OCI-LY1 (cell line): ENCODE data around the gene DRC1.
"Not testable (repeated sequence)": the region's sequence is repeated elsewhere in the genome, so short reads cannot be mapped to it uniquely, and the experiment has no call there.

Experiments used
- H2AFZ ChIP-seq: fragments of 200-600 bp; sonication (generic), shearing (Covaris generic); 2 replicates; pipeline ENCODE4 v1.6.0; 2014; ENCODE audit warnings: antibody characterized with exemption, mild to moderate bottlenecking, low read length
- H3F3A ChIP-seq: fragments of 200-600 bp; sonication (generic), shearing (Covaris generic); 2 replicates; pipeline ENCODE4 v1.6.0; 2014; ENCODE audit warnings: mild to moderate bottlenecking, antibody characterized with exemption, low read length, moderate library complexity; ENCODE audit not compliant: insufficient read depth
- H3K27ac ChIP-seq: fragments of 200-600 bp; sonication (generic); 2 replicates; pipeline ENCODE4 v1.5.1; 2014; ENCODE audit warnings: low read length, mixed run types, mild to moderate bottlenecking, low read depth; ENCODE audit not compliant: poor library complexity, severe bottlenecking
- H3K27me3 ChIP-seq: fragments of 200-600 bp; sonication (generic); 2 replicates; pipeline ENCODE4 v1.6.0; 2014; ENCODE audit warnings: antibody characterized with exemption, mild to moderate bottlenecking, low read length, moderate library complexity; ENCODE audit not compliant: insufficient read depth
- H3K36me3 ChIP-seq: fragments of 200-600 bp; sonication (generic); 2 replicates; pipeline ENCODE4 v1.6.1; 2014; ENCODE audit warnings: mild to moderate bottlenecking, antibody characterized with exemption, low read length, moderate library complexity, mixed read lengths; ENCODE audit not compliant: insufficient read depth
- H3K4me1 ChIP-seq: fragments of 200-600 bp; sonication (generic); 2 replicates; pipeline ENCODE4 v1.5.1; 2014; ENCODE audit warnings: mild to moderate bottlenecking, low read length, moderate library complexity; ENCODE audit not compliant: insufficient read depth, severe bottlenecking
- H3K4me2 ChIP-seq: fragments of 200-600 bp; sonication (generic), shearing (Covaris generic); 2 replicates; pipeline ENCODE4 v1.6.1; 2014; ENCODE audit warnings: low read length
- H3K4me3 ChIP-seq: fragments of 200-600 bp; sonication (generic); 2 replicates; pipeline ENCODE4 v1.5.1; 2014; ENCODE audit warnings: low read length, low read depth, mild to moderate bottlenecking, mixed read lengths; ENCODE audit not compliant: poor library complexity, severe bottlenecking
- H3K79me2 ChIP-seq: fragments of 200-600 bp; shearing (Covaris generic); 2 replicates; pipeline ENCODE4 v1.6.1; 2016; ENCODE audit warnings: mixed run types, low read length, mixed read lengths; ENCODE audit not compliant: insufficient read depth
- H3K9ac ChIP-seq: fragments of 200-600 bp; sonication (generic), shearing (Covaris generic); 2 replicates; pipeline ENCODE4 v1.6.1; 2014; ENCODE audit warnings: mild to moderate bottlenecking, low read length, mixed read lengths
- H3K9me2 ChIP-seq: fragments of 200-600 bp; sonication (generic), shearing (Covaris generic); 2 replicates; pipeline ENCODE4 v1.6.1; 2014; ENCODE audit warnings: low read depth, mild to moderate bottlenecking, low read length, mixed read lengths
- H3K9me3 ChIP-seq: fragments of 200-600 bp; shearing (Covaris generic); 2 replicates; pipeline ENCODE4 v1.6.1; 2014; ENCODE audit warnings: low read length, mixed read lengths
- H4K20me1 ChIP-seq: fragments of 200-600 bp; sonication (generic), shearing (Covaris generic); 2 replicates; pipeline ENCODE4 v1.6.0; 2016; ENCODE audit warnings: mild to moderate bottlenecking, low read length; ENCODE audit not compliant: insufficient read depth
- EZH2 ChIP-seq: fragments of 200-600 bp; sonication (generic), shearing (Covaris generic); IDR thresholded peaks from 2 replicates; pipeline ENCODE4 v1.8.0; 2017; ENCODE audit warnings: borderline replicate concordance, mixed run types, mild to moderate bottlenecking, antibody characterized with exemption, low read length, moderate library complexity, mixed read lengths
- TF ChIP-seq, protein P1 (sequence below): fragments of 200-600 bp; sonication (generic), shearing (Covaris generic); IDR thresholded peaks from 2 replicates; pipeline ENCODE4 v1.5.1; 2017; ENCODE audit warnings: mild to moderate bottlenecking, antibody characterized with exemption, low read length, moderate library complexity, mixed read lengths

DRC1 gene

GRCh38 chr2:26364669-26365068, 37.1 kb upstream of the DRC1 start:
- Histone ChIP-seq H4K20me1 (no peaks in the 10 kb centered on the region), H3K79me2 (peaks cover 46% of the 10 kb centered on the region), H3K36me3 (peaks cover 53% of the 10 kb centered on the region)

DNA sequence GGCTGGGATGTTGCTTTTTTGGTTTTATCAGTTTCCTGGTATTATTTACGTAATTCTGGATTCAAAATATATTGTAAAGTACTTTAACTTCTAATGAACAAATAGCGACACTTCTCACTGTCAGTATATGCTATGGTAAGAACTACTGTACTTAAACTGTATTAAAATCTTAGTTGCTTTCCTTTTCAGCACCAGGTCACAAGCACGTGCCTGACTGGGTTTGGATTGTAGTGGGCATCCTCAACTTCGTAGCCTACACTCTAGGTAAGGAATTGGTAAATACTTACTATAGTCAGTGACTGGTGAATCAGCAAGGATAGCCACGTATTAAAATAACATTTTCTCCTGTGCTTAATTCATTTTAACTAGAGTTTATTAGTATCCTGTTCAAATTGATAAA, 34.8 kb upstream of the DRC1 start:
- Histone ChIP-seq H2AFZ (no peak overlapping the region), H3K9ac (no peak overlapping the region), H3K79me2 (peaks cover 24% of the 10 kb centered on the region), H3K9me2 (no peaks in the 10 kb centered on the region), H3K27ac (no peak overlapping the region), H3K4me2 (no peak overlapping the region), H4K20me1 (no peaks in the 10 kb centered on the region), H3K27me3 (no peaks in the 10 kb centered on the region), H3F3A (no peaks in the 10 kb centered on the region), H3K4me3 (no peak overlapping the region), H3K36me3 (peaks cover 51% of the 10 kb centered on the region), H3K4me1 (no peaks in the 10 kb centered on the region), H3K9me3 (no peaks in the 10 kb centered on the region)
- no peak for TF ChIP-seq EZH2
- TF ChIP-seq, protein P1, sequence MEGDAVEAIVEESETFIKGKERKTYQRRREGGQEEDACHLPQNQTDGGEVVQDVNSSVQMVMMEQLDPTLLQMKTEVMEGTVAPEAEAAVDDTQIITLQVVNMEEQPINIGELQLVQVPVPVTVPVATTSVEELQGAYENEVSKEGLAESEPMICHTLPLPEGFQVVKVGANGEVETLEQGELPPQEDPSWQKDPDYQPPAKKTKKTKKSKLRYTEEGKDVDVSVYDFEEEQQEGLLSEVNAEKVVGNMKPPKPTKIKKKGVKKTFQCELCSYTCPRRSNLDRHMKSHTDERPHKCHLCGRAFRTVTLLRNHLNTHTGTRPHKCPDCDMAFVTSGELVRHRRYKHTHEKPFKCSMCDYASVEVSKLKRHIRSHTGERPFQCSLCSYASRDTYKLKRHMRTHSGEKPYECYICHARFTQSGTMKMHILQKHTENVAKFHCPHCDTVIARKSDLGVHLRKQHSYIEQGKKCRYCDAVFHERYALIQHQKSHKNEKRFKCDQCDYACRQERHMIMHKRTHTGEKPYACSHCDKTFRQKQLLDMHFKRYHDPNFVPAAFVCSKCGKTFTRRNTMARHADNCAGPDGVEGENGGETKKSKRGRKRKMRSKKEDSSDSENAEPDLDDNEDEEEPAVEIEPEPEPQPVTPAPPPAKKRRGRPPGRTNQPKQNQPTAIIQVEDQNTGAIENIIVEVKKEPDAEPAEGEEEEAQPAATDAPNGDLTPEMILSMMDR, result no peak

More at GRCh38 chr2:26364669-26365068, 37.1 kb upstream of the DRC1 start:
- Histone ChIP-seq H3K4me1 (no peaks in the 10 kb centered on the region), H3F3A (no peaks in the 10 kb centered on the region), H3K9ac (no peak overlapping the region), H2AFZ (no peak overlapping the region), H3K27ac (no peak overlapping the region), H3K4me3 (no peak overlapping the region), H3K27me3 (no peaks in the 10 kb centered on the region), H3K4me2 (no peak overlapping the region), H3K9me2 (no peaks in the 10 kb centered on the region), H3K9me3 (no peaks in the 10 kb centered on the region)
- TF ChIP-seq, protein P1, result no peak
- no peak for TF ChIP-seq EZH2

- H3K4me2 ChIP-seq, H3K9ac ChIP-seq, H3K4me1 ChIP-seq, H3K79me2 ChIP-seq, H4K20me1 ChIP-seq, H3F3A ChIP-seq, H3K9me3 ChIP-seq, H3K4me3 ChIP-seq, H2AFZ ChIP-seq, H3K27me3 ChIP-seq, H3K27ac ChIP-seq, H3K9me2 ChIP-seq: not testable (repeated sequence)
- H3K36me3 ChIP-seq, result peaks cover 77% of the 10 kb centered on the region
These were observed 32.1 kb upstream of the DRC1 start for GRCh38 chr2:26369664-26370063.

DNA sequence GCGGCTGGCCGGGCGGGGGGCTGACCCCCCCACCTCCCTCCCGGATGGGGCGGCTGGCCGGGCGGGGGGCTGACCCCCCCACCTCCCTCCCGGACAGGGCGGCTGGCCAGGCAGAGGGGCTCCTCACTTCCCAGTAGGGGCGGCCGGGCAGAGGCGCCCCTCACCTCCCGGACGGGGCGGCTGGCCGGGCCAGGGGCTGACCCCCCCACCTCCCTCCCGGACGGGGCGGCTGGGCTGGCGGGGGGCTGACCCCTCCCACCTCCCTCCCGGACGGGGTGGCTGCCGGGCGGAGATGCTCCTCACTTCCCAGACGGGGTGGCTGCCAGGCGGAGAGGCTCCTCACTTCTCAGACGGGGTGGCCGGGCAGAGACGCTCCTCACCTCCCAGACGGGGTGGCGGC, 30.8 kb upstream of the DRC1 start:
- not testable (repeated sequence) for H3K4me1 ChIP-seq, H2AFZ ChIP-seq
- peaks cover 80% of the 10 kb centered on the region for H3K36me3 ChIP-seq

More for the DNA sequence above, 30.8 kb upstream of the DRC1 start:
- H3K27ac ChIP-seq, H4K20me1 ChIP-seq, H3F3A ChIP-seq, H3K4me3 ChIP-seq, H3K9ac ChIP-seq, H3K9me3 ChIP-seq, H3K27me3 ChIP-seq, H3K79me2 ChIP-seq, H3K4me2 ChIP-seq, H3K9me2 ChIP-seq: not testable (repeated sequence)
